SW480 (cell line): ENCODE data around the gene ASB13.

ENCODE experiments used
- DNase-seq: peaks from one replicate; pipeline ENCODE4 v3.0.0-alpha.2; 2016; ENCODE audit warnings: low spot score

ASB13 gene, protein sequence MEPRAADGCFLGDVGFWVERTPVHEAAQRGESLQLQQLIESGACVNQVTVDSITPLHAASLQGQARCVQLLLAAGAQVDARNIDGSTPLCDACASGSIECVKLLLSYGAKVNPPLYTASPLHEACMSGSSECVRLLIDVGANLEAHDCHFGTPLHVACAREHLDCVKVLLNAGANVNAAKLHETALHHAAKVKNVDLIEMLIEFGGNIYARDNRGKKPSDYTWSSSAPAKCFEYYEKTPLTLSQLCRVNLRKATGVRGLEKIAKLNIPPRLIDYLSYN

GRCh38 chr10:5666008-5666840, at the start of gene ASB13:
Gene ASB13 (minus strand): TSS chr10:5666595. CDS start chr10:5666551, 44 bp downstream.
- DNase-seq, result peak; percentile 52

DNA sequence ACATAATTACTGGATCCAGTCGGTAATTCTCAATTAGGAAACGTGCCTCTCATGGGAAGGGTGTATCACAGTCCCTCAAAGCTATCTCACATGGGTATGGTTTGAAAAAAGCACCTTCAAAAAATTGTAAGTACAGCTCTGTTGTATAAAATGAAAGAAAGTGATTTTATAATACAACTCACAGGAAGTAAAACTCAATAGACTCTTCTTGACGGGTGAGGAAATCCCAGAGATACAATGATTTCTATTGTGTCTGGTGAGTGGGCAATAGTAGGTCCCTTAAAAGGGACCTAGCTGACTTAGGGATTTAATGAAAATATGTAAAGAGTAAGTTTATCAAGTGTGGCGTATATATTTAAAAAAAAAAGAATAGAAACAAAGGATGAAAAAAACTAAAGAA, 45.2 kb upstream of the ASB13 start:
- no peak for DNase-seq

DNA sequence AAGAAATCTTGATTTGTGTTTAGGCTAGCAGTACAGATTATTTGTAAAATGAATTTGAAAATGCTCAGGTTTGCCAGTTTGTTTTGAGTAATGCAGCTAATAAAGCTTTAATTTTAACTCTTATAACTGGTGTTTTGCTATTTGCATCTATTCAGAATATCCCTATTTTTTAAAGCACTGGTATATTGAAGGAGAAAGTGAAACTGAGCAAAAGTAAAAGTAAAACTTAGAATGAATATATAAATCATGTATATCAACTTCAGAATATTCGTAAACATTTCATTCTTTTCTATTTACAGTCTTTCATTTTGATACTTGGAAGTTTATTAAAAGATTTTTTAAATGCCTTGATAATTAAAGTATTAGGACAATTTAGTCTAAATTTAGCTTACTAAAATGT, 44.5 kb upstream of the ASB13 start:
- no peak for DNase-seq

DNA sequence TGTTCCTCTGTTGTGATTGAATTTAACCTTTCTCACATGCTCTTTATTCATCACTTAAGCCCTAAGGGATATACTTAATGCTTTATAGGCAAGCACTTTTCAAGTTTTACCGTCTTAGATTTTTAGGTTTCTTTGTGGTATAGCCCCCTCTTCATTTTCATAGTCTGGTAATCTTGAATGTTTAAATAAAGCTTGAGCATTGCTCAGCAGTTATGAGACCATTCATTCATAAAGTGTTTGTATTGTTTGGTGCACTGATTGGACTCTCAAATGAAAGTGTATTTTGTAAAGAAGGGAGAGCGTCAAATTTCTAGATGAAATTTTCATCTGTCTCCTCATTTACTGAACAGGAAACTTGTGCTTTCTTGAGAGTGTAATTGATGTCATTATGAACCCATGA, 43.5 kb upstream of the ASB13 start:
- DNase-seq, result no peak

GRCh38 chr10:5708356-5708755, 42.0 kb upstream of the ASB13 start:
- no peak for DNase-seq

DNA sequence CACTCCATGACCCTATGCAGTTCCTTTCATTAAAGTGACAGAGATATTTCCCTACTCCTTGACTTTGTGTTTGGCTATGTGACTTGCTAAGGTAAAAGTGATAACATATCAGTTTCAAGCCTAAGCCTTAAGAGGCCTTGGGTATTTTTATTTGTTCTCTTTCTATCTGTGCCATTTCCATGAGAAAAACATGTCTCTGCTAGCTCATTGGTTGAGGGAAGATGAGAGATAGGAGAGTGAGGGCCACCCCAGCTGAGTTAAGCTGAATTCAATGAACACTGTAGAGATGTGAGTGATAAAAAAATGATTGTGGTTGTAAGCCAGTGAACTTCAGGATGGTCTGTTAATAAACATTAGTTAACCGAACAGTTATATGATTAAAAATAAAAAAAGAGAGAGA, 31.7 kb upstream of the ASB13 start:
- no peak for DNase-seq

DNA sequence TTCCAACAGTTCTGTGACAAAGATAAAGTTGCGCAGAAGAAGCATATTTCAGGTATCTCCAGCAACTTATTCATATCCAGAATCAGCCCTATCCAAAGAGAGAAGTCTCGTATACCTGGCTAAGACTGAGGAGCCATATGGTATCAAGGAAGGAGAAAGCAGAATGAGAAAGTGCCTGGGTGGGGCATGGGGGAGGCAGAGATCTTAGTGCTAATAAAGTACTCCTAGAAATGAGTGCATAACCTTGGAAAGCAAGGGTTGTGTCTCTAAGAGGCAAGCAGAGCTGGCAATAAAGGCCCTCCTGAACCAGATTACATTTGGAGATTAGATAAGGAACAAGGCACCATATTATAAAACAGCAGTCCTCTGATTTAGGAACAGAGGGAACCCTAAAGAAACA, 30.9 kb upstream of the ASB13 start:
- DNase-seq, result no peak

DNA sequence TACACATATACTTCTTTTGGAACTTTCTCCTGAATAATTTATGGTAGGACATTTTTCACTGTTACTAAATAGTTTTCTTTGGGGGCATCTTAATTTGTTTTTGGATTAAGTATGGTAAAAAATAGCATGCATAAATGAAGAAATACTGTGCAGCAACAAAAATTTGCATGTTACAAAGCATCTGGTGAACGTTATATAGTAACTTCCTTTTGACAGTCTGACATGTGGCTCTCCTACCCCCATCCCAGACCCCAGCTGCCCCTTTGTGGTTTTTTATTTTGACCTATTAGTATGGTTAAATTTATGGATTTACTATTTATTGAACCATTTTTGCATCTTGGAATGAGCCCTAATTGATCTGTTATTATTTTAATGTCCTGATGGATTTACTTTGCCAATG, 28.2 kb upstream of the ASB13 start:
- no peak for DNase-seq

DNA sequence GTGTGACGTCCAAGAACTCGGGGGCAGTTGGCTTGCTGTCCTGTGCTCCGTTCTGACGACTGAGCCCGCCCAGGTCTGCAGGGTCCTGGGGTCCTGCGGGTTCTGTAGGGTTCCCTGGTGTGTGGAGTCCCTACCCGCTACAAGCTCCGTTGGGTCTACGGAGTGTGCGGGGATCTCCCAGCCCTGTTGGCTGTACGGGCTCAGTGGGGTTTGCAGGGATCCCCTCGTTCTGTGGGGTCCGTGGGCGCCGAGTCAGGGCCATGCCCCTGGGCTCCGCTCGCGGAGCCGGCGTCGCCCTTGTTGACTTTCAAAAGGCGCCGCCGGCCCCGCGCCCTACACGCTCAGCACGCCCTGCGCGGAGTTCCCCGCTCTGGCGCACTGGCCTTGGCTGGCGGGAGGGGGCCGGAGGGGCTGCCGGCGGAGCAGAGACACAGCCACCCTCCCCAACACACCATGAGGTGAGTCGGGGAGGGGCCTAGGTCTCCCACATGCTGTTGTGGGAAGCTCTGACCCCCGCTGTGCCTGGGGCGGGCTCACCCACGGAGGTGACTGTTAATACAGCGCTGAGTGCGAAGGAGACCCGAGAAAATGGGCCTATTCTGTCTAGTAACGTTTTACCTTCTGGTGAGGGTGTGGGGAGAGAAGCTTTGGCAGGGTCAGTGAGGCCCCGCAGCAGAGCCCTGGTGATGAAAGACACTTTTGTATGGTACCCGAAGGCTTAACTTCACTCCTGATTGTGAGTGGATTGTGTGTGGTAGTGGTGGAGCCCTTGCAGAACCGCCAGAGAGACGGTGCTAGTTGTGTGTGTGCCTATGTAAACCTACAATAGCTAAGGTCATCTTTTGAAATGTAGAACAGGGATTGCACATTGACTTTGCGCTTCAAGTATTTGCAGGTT, 26.3 kb upstream of the ASB13 start:
- DNase-seq, result peak; percentile 36

DNA sequence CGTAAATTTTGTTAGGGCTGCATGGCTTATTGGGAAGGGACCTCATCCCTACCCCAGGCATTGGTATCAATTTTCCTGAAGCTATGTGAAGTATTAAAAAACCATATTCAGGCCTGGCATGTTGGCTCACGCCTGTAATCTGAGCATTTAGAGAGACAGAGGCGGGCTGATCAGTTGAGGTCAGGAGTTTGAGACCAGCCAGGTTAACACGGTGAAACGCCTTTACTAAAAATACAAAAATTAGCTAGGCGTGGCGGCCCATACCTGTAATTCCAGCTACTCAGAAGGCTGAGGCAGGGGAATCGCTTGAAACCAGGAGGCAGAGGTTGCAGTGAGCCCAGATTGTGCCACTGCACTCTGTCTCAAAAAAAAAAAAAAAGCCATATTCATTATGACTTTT, 25.4 kb upstream of the ASB13 start:
- DNase-seq, result no peak

DNA sequence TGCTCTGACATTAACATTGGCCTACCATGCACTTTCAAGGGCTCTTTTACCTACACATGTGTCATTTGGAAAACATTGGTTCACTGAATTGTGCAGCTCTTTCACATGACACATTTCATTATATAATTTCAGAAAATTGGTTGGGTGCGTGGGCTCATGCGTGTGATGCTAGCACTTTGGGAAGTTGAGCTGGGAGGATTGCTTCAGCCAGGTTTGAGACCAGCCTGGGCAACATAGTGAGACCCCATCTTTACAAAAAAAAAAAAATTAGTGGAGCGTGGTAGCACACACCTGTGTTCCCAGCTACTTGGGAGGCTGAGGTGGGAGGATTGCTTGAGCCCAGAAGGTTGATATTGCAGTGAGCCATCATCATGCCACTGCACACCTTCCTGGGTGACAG, 22.2 kb upstream of the ASB13 start:
- no peak for DNase-seq

- peak; percentile 48 for DNase-seq
These were observed 19.4 kb upstream of the ASB13 start for GRCh38 chr10:5685764-5686240.

DNA sequence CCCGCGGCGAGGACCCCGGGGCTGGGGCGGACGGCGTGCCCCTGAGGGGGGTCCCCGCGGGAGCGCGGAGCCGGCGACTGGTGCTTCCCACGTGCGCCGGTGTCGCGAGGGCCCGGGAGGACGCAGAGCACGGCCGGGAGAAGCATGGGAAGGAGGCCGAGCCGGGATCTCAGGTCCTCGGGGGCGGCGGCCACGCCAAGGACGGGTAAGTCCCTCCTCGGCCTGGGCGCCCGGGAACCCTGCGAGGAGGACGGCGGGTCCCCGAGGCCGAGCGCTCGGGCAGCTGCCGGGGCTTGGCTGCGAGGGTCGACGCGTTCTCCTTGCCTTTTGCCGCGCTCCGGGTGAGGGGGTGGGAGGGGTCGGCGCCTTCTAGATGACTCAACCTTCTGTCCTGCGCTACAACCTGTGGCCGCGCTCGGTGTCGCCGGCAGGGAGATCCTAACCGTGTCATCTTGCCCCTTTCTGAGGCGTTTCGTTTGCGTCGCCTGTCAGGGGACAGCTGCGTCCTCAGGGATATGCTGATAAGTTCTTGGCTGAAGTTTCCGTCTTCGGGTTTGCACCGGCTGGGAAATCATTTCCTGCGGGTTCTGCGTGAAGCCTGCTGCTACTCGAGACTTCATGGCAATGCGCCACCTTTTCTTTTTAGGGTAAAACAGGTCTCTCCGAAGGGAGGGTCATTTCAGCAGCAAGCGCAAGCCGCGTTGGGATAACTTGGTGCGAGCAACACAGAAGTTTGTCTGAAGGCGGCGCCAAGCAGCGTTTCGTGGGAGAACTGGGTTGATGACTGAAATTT, 18.8 kb upstream of the ASB13 start:
- peak; percentile 69 for DNase-seq

DNA sequence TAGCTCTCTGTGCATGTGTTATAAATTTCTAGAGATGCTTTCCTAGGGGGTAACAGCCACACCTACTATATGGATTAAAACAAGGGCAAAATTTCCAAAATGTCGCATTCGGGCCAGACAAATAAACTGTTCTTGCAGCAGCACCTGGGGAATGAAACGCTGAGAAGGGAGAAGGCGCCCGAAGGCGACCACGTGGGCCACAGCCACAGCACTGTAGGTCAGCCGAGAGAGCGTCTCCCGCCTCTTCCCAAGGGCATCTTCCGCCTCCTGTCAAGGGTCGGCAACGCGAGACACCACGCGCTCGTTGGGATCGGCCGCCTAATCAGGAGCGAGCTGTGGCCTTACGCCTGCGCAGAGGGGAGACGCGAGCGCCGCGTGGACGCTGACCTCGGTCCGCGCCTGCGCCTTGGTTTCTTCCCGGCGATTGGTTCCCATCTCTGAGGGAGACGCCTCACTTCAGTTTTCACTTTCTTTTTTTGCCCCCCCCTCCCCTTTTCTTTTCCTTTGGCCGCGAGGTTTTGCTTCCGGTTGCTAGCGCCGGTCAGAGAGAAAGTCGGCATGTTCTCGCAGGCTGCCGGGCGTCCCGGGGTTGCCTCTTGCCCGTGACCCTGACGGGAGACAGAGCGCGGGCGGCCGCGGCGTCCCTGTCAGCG, 18.0 kb upstream of the ASB13 start, which contains the start of gene TASOR2:
Gene TASOR2 (plus strand): TSS at position 521 of the 653 bp plus-strand sequence. CDS start 35,805 bp downstream, outside the sequence.
- peak; percentile 96 for DNase-seq

DNA sequence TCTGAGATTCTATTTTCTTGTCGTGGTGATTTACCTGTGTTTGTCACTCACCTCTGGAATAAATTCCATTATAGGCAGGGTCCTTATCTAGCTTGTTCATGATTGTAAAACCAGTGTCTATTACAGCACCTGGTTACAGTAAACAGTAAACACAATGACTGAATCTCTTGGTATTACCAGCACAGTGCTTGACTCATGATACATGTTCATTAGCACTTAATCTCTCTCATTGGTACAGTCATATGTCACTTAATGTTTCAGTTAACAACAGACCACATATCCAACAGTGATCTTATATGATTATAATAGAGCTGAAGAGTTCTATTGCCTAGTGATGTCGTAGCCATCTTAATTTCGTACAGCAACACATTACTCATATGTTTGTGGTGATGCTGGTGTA, 16.7 kb upstream of the ASB13 start:
- no peak for DNase-seq

DNA sequence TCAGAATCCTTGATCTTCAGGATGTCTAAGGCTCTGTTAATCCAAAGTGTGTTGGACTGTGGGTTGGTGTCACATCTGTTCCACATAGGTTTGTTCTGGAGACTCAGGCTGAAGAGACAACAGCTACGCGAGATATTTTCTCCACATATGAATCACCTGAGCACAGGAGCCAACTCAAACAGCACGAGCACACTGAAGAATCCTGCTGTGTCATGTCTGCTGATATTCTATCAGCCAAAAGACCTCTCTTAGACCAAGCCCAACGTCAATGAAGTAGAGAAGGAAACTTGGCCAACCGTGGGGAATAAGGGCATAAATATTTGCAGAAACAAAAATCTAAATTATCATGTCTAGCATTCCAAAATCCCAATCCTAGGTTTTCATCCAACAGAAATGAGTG, 15.5 kb upstream of the ASB13 start:
- no peak for DNase-seq

GRCh38 chr10:5679606-5680005, 13.2 kb upstream of the ASB13 start:
- DNase-seq, result no peak

DNA sequence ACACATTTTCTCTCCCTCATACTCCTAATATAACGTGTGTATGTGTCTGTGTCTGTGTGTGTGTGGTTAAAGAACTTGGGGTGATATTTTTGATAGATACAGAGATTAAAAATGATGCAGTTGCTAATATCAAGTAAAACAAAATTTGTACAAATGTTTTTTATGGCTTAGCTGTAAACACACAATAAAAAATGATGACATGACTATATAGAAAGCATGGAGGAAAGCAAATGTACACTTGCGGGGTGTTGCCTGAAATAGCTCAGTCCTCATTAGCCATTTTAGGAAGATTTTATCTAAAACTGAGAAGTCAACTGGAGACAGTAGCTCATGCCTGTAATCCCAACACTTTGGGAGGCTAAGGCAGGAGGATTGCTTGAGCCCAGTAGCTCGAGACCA, 12.6 kb upstream of the ASB13 start:
- no peak for DNase-seq

DNA sequence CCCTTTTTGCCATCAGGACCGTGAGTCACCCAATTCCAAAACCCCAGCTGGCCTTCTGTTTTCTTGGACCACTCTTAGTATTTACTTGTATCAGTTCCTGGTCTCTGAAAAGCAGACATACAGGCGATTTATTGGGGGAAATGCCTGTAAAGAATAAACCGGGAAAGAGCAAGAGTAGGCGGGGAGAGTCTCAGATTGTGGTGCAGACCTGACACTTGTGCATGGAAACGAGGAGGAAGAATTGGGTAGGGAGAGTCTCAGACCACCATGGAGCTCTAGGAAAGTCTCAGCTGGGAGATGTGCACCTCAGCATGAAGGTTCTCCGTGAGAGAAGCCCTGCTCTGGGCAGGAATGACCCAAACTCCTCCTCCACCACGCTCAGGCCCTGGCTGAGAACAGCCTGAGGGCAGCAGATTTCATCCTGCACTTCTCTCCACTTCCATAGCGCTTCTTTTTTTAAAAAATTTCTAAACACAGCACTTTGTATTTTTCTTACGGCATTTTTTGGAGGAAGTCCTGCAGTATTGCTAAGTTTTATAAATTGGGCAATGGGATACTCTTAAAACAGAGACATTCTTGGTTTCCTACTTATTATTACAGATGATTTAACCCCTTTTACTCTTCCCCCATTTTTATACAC, 12.1 kb upstream of the ASB13 start:
- no peak for DNase-seq

GRCh38 chr10:5670662-5671375, 4.4 kb upstream of the ASB13 start:
- no peak for DNase-seq
